ENCODE results near the gene LYST. TPM values are rescaled to one million over a fixed set of nuclear protein-coding genes. Genes with fewer than 3 reads are reported as not detected.

The LYST gene
- total and polyA plus RNA-seq, 8 donors = 1.7 to 95.6 (median 17.9) TPM

- Histone ChIP-seq H3K4me3 (no peak overlapping the region), H3K4me1 (no peaks in the 10 kb centered on the region), H3K27ac (no peak overlapping the region), H3K36me3 (peaks cover 13 to 98% (median 87%) of the 10 kb centered on the region in 4 donors), H3K27me3 (no peaks in the 10 kb centered on the region), H3K9me3 (no peaks in the 10 kb centered on the region)
- 54 to 82% (median 73%) methylated on average over 2 of the region's 2 CpGs for WGBS, 5 donors
- no peak for TF ChIP-seq POLR2A (IDR thresholded peaks at IDR 0.05)
- no peak for TF ChIP-seq EP300 (IDR thresholded peaks at IDR 0.05)
- TF ChIP-seq POLR2AphosphoS5 (IDR thresholded peaks at IDR 0.05) = no peak
- no peak for TF ChIP-seq CTCF (IDR thresholded peaks at IDR 0.05)
- no peak for DNase-seq
- intact Hi-C loops (cut with DNase I; ENCODE audit: low total_unique reads) = no loop called here
Observed at GRCh38 chr1:235748747-235749146, 118.0 kb downstream of the LYST start.

DNA sequence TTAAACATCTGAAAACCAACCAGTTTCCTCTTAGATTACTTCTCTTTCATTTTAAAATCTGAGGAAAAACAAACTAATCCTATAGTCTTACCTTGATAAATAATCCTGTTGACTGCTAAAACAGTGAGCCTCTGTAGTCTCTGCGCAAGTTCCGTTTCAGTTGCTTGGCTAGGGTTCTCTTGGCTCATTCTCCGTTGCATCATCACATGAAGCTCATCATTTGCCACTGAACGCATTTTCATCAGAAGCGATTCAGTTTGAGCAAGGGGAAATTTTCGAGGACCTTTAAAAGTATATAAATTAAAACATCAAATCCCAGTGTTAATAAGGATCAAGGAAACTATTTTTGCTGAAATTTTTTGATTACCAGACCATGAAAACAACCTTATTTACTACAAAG is 120.5 kb downstream of the LYST start:
- Histone ChIP-seq H3K27me3 (no peaks in the 10 kb centered on the region), H3K9me3 (no peaks in the 10 kb centered on the region), H3K4me1 (no peaks in the 10 kb centered on the region), H3K27ac (no peak overlapping the region), H3K36me3 (peaks cover 23 to 98% (median 92%) of the 10 kb centered on the region in 4 donors), H3K4me3 (no peak overlapping the region)
- 86 to 94% (median 91%) methylated on average over 6 of the region's 6 CpGs for WGBS, 5 donors
- intact Hi-C loops (cut with DNase I; ENCODE audit: low total_unique reads) = no loop called here
- no peak for DNase-seq
- no peak for TF ChIP-seq POLR2A (IDR thresholded peaks at IDR 0.05)
- no peak for TF ChIP-seq CTCF (IDR thresholded peaks at IDR 0.05)
- no peak for TF ChIP-seq POLR2AphosphoS5 (IDR thresholded peaks at IDR 0.05)
- TF ChIP-seq EP300 (IDR thresholded peaks at IDR 0.05) = no peak

- intact Hi-C loops (cut with DNase I; ENCODE audit: low total_unique reads) = no loop called here
- WGBS, 5 donors = 81 to 92% (median 89%) methylated on average over 4 of the region's 4 CpGs
- no peak overlapping the region for H3K27ac ChIP-seq
- no peak for TF ChIP-seq POLR2AphosphoS5 (IDR thresholded peaks at IDR 0.05)
- no peak for TF ChIP-seq EP300 (IDR thresholded peaks at IDR 0.05)
- TF ChIP-seq CTCF (IDR thresholded peaks at IDR 0.05) = no peak
- TF ChIP-seq POLR2A (IDR thresholded peaks at IDR 0.05) = no peak
- no peaks in the 10 kb centered on the region for H3K27me3 ChIP-seq
- no peaks in the 10 kb centered on the region for H3K9me3 ChIP-seq
- no peaks in the 10 kb centered on the region for H3K4me1 ChIP-seq
- H3K4me3 ChIP-seq = no peak overlapping the region
- DNase-seq = no peak
- peaks cover 23 to 98% (median 92%) of the 10 kb centered on the region in 4 donors for H3K36me3 ChIP-seq
Observed at GRCh38 chr1:235745503-235746136, 121.1 kb downstream of the LYST start.

DNA sequence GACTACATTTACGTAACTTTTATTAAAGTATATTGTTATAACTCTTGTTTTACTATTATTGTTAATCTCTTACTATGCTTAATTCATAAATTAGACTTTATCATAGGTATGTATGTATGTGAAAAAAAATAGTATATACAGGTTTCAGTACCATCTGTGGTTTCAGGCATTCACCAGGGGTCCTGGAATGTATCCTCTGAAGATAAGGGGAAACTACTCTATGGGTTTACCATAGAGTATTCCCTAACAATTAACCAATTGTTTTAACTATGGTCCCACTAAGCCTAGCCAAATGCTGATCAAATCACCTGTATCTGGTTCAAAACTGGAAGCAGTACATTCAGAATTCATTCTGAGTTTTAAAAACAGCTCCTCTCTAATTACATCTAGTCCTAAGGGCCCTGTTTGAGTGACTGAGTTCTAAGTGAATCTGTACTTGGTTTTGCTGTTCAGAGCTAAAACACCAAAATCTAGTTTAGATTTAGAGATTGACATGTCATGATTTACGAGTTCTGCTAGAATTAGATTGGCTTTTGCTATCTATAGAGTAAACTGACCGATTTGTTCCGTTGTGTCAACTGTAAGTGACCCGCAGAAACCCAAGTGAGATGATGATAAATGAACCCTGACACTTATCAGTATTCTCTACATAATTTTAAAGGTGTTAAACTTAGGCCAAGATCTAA is 123.6 kb downstream of the LYST start:
- H3K9me3 ChIP-seq = no peaks in the 10 kb centered on the region
- no peak for TF ChIP-seq POLR2A (IDR thresholded peaks at IDR 0.05)
- no peak for TF ChIP-seq POLR2AphosphoS5 (IDR thresholded peaks at IDR 0.05)
- no peak for TF ChIP-seq EP300 (IDR thresholded peaks at IDR 0.05)
- TF ChIP-seq CTCF (IDR thresholded peaks at IDR 0.05) = no peak
- WGBS, 5 donors = 82 to 97% (median 86%) methylated on average over 5 of the region's 5 CpGs
- H3K27ac ChIP-seq = no peak overlapping the region
- intact Hi-C loops (cut with DNase I; ENCODE audit: low total_unique reads) = no loop called here
- H3K4me1 ChIP-seq = peaks cover 0 to 7% (median 0%) of the 10 kb centered on the region in 4 donors
- peaks cover 23 to 98% (median 87%) of the 10 kb centered on the region in 4 donors for H3K36me3 ChIP-seq
- DNase-seq = no peak
- H3K27me3 ChIP-seq = no peaks in the 10 kb centered on the region
- no peak overlapping the region for H3K4me3 ChIP-seq

All from stomach (tissue), 9 donors.